LNCAP (cell line): ENCODE data around the gene NAXE.

Source experiments
- TF ChIP-seq, protein P1 (sequence below): fragments of 450-650 bp; IDR thresholded peaks from 2 replicates; pipeline ENCODE4 v1.5.1; 2017; ENCODE audit warnings: mild to moderate bottlenecking

Gene NAXE

GRCh38 chr1:156591181-156591431 is 470 bp upstream of the NAXE start:
- TF ChIP-seq, protein P1, sequence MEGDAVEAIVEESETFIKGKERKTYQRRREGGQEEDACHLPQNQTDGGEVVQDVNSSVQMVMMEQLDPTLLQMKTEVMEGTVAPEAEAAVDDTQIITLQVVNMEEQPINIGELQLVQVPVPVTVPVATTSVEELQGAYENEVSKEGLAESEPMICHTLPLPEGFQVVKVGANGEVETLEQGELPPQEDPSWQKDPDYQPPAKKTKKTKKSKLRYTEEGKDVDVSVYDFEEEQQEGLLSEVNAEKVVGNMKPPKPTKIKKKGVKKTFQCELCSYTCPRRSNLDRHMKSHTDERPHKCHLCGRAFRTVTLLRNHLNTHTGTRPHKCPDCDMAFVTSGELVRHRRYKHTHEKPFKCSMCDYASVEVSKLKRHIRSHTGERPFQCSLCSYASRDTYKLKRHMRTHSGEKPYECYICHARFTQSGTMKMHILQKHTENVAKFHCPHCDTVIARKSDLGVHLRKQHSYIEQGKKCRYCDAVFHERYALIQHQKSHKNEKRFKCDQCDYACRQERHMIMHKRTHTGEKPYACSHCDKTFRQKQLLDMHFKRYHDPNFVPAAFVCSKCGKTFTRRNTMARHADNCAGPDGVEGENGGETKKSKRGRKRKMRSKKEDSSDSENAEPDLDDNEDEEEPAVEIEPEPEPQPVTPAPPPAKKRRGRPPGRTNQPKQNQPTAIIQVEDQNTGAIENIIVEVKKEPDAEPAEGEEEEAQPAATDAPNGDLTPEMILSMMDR: no peak

GRCh38 chr1:156592158-156592909 is 758 bp downstream of the NAXE start:
- TF ChIP-seq, protein P1: no peak

DNA sequence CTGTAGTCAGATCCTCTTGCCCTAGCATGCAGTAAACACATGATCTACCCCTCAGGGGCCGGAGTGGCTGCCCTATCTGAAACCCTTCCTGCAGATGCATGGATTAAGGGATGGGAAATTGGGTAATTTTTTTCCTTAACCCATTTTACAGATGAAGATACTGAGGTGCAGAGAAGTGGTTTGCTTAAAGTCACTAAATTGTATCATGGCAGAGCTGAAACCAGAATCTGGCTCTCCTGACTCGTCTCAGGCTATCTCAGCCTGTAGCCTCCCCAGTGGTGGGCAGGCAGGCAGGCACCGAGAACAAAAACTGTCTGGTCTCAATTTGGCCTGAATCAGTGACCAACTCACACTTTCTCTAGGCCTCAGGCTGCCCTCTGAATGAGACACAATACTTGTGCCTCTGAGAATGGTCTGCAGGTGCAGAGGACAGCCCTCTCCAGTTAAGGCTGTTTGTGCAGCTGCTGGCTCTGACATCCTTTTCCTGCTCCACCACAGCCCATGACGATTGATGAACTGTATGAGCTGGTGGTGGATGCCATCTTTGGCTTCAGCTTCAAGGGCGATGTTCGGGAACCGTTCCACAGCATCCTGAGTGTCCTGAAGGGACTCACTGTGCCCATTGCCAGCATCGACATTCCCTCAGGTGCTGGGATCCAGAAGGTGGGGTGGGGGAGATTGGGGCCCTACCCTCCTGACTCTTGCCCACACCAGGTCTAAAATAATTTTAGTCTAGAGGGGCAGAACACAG is 1.5 kb downstream of the NAXE start:
- TF ChIP-seq, protein P1: no peak

DNA sequence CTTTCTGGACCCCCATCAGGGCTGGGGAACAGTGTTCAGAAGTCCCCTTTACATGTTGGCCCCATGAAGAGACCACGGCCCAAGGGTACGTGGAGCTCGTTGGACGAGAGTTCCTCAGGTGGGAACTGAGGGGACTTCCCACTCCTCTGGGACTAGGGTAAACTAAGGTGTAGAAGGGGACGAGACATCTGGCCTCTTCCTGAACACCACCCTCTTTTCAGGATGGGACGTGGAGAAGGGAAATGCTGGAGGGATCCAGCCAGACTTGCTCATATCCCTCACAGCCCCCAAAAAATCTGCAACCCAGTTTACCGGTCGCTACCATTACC is 2.0 kb downstream of the NAXE start:
- TF ChIP-seq, protein P1: no peak

- TF ChIP-seq, protein P1: no peak
Observed at GRCh38 chr1:156594190-156594589, 2.6 kb downstream of the NAXE start.

DNA sequence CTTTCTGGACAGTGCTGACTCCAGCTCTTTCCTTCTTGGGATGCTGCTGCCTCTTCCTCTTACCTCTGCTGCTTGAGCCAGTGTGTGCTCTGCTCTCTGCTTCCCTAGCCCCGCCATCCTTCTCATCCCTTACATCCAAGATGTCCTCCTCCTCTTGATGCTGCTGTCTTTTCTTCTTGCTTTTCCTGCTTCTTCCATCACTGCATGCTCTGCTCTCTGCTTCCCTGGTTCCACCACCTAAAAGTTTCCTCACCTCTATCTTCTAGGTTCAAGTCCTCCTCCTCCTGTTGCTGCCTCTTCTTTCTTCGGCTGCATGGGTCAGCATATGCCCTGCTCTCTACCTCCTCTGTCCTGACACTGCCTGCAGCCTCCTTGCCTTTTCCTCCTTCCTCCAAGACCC is 3.4 kb downstream of the NAXE start:
- TF ChIP-seq, protein P1: no peak

- TF ChIP-seq, protein P1: no peak
Observed at GRCh38 chr1:156596426-156596825, 4.8 kb downstream of the NAXE start.

DNA sequence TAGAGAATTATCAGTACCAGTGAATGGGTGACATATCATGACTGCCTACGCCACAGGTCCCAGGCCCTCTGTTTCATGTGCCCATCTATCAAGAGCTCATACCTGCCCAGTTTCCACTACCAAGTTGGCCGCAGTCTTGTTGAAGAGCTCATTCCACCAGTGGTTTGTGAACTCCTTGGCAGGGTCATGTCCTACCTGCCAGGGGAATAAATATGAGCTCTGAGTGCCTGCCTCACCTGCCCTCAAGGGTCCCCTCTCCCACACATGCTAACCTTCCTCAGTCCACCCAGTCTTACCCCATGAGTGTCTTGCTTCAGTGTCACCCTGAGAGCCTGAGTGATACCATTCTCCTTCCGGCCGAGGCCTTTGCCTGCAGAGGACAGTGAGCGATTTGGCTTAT is 6.5 kb downstream of the NAXE start:
- TF ChIP-seq, protein P1: no peak
